NCI-H526 (cell line): ENCODE measurements around the gene NOS1AP.

Experiments
- DNase-seq, 2 experiments: peaks; one replicate each; lab custom pipeline; 2025; lab: John Stamatoyannopoulos, UW

The NOS1AP gene

DNA sequence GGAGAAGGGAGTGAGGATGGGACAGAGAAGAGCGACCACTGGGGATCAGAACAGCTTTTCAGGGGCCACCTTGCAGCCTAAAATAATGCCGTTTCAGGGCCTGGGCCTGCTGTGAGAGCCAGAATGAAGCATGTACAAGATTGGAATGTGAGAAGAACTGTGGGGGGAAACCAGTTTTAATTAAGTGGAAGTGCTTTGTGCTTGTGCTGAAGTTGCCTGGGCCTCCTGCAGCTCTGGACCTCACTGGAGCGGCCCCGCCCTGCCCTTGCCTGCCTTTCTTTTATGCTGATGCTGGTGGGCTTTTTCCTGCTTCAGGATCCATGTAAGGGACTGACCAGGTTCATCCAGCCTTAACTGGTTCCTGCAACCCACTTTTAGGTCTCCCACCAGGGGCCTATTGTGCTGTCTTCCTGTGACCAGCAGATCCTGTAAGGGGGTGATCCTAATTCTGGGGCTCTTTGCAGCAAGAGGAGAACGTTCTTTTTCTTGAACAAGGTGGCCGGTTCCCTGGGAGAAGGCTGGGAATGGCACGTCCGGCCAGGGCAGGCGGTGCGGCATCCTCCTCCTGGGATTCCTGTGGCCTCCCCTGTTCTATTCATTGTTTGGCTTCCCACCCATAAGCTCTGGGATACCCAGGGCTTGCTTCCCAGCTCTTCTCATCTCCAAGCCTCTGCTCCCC is 315.2 kb downstream of the NOS1AP start:
- DNase-seq: no peak

DNA sequence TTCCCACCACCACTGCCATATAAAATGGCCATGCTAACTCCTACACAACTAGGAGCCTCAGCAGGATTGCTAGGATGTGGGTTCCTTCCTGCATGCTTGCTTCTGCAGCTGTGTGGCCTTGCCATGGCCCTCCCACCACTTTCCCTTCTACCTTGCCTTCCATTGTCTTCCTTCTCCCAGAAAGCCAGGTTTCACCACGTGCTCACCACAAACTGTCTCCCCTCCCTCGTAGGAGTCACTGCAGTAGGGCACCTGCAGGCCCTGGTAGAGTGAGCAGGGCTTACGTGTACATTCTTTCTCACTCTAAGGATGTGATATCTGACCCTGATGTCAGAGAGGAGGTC is 315.8 kb downstream of the NOS1AP start:
- no peak for DNase-seq

DNA sequence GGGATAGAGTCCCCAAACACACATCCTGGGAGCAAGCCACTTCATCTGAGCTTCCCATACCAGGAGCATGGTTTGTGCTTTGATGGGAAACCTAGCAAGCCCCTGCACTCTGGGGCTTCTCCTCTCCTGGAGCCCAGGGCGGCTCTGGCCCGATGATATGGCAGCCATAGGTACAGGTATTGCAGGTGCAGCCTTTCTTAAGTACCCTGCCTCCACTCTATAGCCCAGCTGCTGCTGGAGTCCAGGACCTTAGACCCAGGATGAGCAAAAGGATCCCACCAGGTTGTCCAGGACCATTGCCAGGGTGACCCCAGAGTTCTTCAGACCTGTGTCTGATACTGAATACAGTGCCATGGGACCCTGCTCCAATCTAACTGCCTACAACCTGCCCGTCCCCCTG is 316.2 kb downstream of the NOS1AP start:
- DNase-seq: no peak

DNA sequence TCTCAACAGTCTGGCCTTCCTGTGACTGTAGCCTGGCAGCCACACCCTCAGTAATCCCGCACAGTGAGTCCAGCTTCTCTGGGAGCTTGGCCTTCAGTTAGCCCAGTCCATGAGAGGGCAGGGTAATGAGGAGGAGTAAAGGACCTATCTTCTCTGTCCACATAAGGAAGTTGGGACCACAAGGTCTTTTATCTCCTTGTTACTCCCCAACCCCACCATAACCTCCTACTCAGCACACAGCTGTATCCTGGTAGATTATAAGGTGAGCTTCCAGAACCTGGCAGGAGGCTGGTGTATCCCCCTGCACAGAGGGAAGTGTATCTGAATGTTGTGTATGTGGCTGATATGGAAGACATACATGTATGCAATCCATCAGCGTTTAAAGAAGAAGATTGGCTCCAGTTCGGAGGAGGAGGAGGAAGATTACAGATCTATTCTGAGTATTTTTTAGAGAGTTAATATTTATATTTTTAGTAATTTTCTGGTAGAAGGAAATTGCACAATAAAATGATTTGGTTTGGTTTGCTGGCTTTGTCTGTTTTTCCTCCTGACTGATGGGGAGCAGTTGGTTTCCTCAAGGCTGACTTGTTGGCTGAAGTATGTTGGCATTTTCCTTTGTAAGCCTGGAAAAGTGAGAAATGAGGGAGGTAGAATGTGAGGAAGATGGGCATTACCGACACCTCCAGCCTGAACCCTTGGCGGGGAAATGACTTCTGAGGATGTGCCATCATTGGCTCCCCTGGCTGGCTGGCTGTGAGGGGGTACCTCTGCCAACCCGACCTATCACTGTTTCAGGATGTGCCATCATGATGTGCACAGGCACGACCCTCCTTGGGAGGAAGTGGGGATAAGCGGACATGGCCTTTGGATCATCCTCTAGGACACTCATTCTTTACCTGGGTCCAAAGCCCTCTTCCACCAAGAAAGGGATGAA is 317.1 kb downstream of the NOS1AP start:
- no peak for DNase-seq

DNA sequence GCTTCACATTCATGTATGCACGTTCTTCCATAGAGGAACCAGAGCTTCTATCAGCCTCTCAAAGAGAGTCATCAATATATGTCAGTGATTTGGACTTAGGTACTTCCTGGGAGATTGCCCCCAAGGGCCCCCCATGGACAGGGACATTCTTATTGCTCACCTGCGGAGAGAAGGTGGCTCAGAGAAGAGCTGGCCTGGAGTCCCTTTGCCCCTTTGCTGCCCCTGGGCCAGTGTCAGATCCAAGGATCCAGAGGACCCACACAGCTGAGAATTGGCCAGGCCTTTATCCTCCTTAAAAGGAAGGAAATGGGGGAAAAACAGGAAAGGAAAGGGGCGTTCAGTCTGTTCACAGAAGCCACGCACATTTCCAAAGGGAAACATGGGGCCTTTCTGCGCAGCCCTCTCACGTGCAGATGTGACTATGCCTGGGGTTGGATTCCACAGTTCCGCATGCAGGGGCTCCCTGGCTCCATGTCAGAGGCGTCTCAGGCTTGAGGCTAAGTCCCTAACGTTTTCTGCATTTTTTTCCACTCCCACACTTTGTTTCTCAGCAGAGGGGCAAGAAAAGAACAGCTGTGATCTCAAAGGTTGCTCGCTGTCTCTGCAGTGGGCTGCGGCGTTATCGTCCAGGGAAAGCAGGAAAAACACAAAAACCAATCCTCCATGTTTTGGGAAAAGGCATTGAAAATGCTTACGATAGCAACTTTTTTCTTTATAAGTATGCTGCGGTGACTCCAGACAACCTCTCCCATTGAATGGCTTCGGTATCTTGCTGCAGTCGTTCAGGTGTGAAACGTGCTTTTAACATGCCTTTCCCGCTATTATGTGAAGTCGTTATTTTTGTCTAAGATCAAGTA is 318.0 kb downstream of the NOS1AP start:
- no peak for DNase-seq

DNA sequence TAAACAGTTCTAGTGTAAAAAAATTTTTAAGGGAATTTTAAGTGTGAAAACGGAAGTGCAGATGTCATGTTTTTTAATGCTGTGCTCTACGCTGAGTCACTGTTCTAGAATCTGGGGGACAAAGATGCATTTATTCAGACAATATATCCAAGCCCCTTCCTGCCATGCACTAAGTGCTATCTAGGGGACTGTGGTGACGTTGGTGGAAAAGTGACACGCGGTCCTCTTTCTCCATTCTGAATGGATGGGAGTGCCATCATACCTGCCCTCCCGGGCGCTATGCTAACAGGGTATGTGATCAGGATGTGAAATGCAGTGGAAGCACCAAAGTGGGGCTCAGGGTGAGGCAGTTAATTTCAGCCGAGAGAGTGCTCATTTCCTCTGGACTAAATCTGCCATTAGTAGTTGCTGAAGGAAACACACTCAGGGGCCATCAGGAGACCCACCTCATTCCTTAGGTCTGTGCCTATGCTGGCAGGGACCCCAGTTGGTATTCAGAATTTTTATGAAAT is 318.6 kb downstream of the NOS1AP start:
- DNase-seq: no peak

DNA sequence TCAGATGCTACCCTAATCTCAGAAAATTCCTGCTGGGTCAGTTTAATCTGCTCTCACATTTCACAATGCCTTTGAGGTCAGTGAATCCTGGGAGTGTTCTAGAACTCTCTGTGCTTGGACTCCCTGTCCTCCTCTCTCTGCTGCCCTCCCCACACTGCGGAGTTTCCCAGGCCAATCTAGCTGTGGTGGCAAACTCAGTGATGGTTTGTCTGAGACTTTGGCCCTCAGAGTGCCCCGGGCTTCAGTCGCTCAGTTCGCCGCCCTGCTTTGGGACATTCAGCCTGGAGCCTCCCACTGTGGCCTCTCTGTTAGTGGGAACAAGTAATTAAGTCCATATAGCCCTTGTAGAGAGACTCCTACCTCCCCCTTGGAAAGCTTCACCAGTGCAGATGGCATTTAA is 319.1 kb downstream of the NOS1AP start:
- DNase-seq: no peak

DNA sequence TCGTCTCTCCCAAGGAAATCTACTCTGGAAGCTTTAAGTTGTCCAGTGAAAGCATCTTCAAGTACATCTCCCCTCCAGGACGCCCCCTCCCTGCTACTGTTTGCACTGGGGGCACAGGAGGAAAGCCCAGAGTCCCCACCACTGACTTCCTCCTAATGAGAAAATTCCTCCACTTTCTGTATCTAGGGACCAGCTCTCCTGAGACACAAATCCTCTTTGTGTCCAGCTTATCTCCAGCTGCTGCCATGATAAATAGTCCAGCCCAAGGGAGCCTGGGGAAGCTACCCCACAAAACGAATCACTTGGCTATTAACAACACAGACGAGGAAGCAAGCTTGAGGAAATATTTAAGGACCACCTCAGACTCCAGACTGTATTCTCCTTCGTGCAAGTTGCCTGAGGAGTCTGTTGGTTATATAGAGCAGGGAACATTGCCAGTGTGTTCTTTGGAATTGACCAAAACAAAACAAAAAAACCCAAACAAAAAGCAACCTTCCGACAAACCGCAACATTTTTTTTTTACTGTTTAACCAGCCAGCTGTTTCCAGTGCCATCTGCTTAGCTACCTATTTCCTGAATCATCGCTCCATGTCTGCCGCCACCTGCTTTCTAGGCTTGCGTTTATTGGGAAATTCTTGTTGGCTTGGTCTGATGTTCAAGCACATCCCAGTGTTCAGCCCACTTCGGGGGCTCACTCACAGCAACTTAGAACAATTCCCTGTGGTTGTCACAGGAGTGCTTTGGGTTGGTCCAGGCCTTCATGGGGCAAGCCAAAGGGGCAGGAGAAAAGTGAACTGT is 319.7 kb downstream of the NOS1AP start:
- DNase-seq: peak; percentile 22 to 40

DNA sequence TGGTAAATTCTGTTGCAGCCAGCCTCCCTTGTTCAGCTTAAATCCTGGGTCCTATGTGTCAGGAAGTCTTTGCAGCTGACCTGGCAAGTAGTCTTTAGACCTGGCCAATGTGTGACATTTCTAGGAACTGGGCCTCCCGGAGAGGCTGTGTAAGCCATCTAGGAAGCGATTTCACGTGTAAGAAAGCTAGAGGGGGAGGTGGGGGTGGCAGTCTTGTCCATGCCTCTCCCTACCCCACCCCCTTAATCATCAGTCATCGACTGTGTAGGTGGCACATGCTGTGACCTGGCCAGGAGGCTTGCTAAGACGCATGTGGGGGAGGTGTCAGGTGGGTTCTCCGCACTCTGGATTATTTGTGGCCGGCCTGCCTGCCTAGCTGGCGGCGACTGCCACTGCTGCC is 320.5 kb downstream of the NOS1AP start:
- no peak for DNase-seq

DNA sequence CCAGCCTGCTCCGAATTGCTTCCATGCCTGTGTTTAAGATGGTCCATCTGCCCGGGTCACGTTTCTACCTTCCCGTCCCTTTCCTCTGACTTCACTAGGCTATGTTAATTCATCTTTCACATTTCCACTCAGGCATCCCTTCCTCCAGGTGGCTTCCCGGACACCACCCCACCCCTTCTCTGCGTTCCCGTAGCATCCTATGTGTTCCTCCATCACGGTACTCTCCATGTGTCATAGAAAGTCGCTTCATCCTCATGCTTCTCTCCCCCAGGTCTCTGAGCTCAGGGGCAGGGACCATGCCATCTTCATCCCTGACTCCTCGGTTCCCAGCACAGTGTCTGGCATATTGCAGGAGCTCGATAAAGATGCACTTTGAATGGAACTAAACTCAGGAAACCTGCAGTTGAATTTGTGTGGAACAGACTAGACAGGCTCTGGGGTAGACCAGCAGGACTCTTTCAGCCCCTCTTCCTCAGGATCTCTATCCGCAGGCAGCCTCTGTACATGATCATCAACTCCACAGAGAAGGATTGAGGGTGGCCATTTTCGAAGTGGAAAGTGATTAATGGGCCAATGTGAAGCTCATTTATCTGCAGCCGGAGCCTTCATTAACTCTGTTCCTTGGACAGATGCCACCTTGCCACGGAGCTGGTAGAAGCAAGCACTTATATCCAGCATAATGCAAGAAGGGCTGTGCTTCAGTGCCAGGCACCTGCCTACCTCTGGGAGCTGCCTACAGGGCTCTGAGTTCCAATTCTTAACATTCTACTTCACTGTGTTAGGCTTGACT is 321.1 kb downstream of the NOS1AP start:
- DNase-seq: no peak

DNA sequence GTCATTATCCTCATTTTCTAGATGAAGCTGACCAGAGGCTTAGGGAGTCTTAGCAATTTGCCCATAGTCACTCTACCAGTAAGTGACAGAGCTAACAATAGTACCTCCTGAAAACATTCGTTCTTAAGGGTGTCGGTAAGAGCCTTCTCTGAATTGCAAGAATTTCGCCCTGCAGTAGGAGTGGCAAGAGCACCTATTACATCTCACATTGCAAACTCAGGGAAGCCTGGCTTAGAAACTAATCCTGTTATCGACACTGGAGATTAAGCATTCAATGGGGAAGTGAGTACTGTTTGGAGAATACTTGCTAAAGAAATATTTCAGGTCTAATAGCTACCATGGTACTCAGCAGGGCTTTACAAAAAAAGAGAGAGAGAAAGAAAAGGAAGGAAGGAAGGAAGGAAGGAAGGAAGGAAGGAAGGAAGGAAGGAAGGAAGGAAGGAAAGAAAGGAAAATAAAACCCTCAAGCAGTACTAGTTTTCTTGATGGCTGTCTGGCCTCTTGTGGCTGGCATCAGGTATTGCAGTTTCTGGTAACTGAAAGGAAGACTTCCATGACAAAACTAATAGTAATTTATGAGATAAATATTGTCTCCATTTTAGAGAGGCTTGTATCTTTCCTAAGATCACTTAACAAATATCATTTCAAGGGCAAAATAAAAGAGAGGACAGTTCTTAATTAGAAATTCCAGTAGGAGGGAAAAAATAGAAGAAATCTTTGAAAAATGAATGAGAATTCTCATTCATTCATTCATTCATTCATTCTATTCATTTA is 322.5 kb downstream of the NOS1AP start:
- peak; percentile 41 to 80 for DNase-seq

DNA sequence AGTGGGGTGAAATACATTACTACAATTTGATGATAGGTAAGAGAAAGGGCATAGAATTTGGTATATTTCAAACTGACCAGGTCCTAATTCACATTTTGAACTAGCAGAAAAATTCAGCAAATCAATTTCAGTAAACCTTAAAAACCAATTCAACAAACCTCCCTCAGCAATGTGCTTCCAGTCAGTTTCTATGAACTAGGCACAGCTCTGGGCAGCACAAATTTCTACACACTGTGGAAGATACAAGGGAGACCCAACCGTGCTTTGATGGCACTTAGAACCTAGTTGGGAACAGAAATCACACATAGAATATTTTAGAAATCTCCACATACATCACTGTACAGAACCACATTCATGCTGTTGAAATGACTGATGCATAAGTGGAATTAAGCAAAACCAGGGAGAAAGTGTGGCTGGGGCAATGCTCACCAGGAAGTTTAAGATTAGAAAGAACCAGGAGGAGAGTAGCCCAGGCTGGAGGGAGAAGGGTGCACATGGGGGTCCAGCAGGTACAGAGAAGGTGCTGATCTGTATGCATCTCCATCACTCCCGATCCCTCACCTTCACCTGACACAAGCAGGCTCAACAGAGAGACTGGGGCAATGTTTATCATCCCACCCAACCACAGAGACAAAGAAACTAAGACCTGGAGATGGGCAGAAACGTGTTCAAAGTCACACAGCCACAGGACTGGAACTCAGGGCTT is 326.9 kb downstream of the NOS1AP start:
- DNase-seq: no peak

DNA sequence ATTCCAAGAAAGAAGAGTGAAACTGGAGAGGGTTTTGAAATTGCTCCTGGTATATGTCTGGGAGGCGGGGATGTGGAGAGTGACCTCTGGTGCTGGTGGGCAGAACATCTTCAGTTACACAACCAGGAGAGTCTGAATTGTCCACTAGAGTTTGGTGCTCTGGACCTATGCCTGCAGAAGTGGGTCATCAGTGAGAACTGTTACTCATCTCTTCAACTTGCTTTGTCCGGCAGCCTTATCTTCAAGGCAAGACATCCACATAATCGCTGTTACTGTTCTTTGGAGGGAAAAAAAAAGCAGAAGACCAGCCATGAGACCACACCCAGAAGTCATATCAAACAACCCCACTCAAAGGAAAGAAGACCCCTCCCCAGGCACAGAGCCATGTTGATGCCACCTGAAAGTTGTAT is 327.6 kb downstream of the NOS1AP start:
- no peak for DNase-seq

DNA sequence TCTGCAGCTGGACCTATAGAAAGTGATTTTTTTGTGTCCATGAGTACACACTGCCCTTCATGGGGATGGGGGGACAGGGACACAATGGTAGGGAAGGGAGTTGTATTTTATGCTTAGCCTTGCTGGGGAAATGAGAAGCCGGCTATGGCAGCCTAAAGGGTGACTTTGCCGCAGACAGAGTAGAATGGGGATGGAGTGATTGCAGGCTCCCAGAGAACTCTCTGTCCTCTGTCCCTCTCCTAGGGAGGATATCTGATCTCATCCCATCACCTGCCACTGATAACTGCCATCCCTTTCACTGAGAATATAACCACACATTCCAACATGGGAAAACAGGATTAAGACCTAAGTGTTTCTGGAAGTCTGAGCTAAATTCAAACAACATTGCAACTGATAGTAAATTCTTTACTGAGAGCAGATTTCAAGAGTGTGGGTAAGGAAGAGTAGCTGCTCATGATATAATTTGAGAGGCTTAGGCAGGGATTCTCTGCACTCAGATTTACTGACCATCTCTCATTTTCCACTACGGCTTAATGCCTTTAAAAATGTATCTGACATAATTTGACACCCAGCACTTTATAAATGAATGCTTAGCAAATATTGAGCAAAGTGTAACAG is 328.6 kb downstream of the NOS1AP start:
- peak in 1 of 2 experiments; percentile 22 for DNase-seq

DNA sequence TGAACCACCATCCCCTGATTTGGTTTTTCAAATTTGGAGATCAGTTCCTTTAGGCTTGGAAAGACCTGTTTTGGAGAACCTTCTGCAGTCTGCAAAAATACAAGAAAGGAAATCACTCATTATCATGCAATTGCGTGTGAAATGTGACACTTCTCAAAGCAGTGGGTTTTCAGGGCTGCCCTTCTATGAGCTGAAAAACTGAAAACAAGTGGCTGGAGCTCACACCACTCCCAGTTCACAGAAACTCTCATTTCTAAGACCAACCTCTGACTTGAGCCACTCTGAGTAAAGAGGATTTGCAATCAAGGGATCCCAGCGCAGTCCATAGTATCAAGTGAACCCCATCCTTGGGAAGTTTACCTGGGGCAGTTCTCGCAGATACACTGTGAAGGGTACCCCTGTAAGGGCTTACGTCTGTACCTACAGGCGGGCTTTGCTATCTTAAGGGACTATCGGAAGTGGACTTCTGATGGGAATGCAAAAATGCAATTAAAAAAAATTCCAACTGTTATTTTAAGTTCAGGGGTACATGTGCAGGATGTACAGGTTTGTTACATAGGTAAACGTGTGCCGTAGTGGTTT is 329.6 kb downstream of the NOS1AP start:
- peak in 1 of 2 experiments; percentile 16 for DNase-seq

DNA sequence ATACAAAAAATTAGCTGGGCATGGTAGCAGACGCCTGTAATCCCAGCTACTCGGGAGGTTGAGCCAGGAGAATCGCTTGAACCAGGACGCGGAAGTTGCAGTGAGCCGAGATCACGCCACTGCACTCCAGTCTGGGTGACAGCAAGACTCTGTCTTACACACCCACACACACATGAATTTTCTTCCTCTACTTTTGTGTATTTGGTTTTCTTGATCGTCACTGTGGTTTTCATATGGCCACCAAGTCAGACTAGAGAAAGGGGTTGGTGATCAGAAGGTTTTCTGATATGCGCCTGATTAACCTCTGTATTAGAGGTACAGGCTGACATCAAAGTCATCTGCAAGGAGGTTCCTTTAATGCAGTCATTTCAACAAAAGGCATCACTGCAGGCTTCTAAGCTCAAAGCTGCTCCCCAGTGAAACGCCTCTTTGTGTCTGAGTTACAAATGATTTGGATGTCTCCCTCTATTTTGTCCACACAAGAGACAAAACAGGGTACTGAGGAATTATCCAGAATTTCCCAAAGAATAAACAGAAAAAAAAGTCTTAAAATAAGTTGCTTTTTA is 331.4 kb downstream of the NOS1AP start:
- peak in 1 of 2 experiments; percentile 16 for DNase-seq

DNA sequence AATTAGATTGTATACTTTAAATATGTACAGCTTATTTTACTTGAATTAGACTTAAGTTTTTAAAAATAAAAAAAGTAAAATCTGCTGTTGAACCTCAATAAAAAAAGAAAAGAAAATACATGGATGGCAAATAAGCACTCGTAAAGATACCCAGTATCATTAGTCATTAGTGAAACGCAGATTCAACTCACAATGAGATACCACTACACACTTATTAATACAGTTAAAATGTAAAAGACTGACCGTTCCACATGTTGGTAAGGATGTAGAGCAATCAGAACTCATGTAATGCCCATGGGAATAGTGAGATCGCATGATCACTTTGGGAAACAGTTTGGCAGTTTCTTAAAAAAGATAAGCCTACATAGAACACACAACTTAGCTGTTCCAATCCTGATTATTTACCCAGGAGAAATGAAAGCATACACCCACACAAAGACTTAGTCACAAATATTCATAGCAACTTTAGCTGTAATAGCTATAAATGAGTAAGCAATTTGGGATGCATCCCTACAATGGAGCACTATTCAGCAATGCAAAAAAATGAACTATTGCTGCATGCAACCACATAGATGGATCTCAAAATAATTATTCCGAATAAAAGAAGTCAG is 335.2 kb downstream of the NOS1AP start:
- DNase-seq: no peak

DNA sequence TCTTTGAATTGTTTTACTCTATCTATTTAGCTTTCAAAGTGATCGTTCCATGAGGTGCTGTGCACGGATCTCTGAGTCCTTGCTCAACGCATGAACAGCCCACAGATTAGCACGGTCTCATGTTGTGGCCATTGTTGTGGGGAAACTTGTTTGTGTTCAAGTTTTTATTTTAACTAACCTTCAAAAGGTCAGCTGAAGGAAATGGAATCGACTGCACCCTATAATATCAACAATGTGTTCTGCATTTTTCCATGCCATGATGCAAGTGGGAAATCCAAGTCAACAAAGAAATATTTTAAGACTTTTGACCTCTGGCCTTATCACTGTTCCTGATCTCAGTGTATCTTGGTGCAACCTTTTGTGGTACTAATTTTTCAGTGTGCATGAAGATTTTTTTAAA is 336.3 kb downstream of the NOS1AP start:
- no peak for DNase-seq
